Brain pericyte (primary cell): Measurements from ENCODE around the gene MAGI1.
A peak's percentile ranks its signal among the peaks of the same experiment; 100 is the strongest.
"Not testable (repeated sequence)": the region's sequence is repeated elsewhere in the genome, so short reads cannot be mapped to it uniquely, and the experiment has no call there.

Experiments
- DNase-seq: peaks from one replicate; pipeline ENCODE4 v3.0.0-alpha.2; 2012; ENCODE audit warnings: low read depth, low spot score

MAGI1 gene

DNA sequence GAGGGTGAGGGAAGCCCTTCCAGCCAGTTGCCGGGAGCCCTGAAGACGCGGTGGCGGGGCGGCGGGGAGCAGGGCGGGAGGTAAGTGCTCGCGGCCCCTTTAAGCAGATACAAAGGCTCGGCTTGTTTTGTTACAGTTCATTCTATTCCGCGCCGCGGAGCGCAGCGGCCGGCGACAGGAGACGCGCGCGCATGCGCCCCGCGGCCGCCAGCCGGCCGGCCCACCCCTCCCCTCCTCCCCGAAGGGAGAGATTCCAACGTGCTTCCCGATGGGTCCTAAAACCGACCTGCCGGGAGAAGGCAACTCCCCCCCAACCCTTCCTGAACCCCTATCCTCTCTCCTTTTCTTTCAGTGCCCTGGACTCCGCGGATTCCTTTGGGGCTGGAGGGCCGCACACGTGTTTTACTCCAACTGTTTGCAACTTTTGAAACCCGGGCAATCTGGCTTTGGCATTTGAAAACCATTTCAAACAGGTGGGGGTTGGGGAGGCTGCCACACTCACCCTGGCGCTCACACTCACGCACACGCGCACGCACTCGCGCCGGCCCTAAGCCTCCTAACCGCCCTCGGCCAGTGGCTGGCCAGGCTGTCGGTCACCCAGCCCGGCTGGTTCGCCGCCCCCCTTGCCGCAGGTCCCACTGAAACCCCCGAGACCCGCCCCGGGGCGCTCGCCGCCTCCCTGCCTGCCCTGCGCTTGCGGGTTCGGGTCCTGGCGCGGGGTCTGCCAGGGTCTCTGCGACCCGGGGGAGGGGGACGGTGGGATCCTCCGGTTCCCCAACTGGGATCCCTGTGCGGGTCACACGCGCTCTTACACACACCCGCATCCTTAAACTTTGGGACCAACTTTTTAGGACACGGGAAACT lies at the start of gene MAGI1:
MAGI1 (minus strand) TSS at position 193 of the 864 bp plus-strand sequence. CDS start 610 bp downstream, outside the sequence.
- DNase-seq, result peak; percentile 82

DNA sequence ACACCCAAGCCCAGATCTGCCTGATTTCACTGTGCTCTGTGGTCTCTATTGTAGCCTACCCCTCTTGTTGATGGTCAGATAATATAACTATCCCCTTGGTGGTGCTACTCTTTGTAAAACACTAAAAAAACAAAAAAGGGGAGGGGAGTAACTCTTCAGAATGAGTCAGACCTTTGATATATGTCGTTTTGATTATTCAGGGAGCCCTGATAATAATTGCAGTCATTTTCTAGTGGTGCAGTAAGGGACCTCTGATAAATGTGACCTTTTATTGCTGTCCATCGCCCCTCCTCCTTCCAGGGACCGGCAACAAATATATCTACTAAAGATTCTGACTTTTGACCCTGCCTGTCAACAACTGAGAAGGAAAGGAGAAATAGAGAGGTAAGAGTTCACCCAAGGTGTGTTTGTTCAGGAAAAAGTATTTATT lies 45.1 kb upstream of the MAGI1 start:
- DNase-seq, result no peak

- no peak for DNase-seq
These were observed 44.5 kb upstream of the MAGI1 start for GRCh38 chr3:66083096-66083678.

DNA sequence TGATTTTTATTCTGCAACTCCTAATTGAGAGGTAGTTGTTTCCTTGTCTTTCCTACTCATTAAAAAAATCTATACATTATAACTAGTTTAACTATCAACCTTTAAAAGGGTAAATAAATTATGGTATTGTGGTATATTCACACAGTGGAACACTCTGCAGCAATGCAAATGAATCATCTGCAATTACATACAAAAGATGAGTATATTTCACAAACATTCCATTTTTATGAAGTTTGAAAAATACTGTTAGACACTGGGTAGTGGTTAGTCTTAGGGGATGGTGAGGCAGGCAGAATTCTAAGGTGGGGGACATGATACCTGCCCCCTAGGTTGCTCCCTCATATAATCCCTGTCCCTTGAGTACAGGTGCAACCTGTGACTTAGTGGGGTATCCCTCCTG lies 44.0 kb upstream of the MAGI1 start:
- DNase-seq, result no peak

- no peak for DNase-seq
These were observed 41.4 kb upstream of the MAGI1 start for GRCh38 chr3:66080167-66080566.

- no peak for DNase-seq
These were observed 39.3 kb upstream of the MAGI1 start for GRCh38 chr3:66077973-66078372.

DNA sequence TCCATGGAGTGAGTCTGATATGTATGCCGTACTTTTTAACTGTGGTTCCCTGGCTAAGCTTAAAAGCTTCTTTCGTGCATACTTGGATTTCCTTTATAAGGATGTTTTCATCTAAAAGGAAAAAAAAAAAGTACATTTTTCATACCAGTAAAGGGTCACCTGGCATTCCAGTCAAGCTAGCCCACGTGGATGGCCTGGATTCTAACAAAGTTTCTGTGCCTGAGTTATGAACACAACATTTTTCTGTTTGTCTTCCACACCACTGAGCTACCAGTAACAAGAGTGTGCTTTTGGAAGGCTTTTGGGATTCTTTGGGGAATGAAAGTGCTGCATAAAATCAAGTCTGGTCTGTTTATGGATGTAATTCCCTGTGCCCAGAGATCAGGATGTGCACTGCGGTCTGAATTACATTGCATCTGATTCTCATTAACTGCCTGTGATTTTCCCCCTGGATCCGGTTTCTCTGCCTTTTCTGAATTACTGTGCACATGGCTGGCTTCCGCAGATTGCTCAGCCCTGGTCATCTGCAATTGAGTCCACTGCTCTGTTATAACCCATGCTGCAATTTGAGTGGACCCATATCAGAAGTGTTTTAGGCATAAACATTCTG lies 38.2 kb upstream of the MAGI1 start:
- no peak for DNase-seq

- DNase-seq, result no peak
These were observed 36.6 kb upstream of the MAGI1 start for GRCh38 chr3:66075281-66075680.

- DNase-seq, result no peak
These were observed 34.9 kb upstream of the MAGI1 start for GRCh38 chr3:66073464-66074141.

DNA sequence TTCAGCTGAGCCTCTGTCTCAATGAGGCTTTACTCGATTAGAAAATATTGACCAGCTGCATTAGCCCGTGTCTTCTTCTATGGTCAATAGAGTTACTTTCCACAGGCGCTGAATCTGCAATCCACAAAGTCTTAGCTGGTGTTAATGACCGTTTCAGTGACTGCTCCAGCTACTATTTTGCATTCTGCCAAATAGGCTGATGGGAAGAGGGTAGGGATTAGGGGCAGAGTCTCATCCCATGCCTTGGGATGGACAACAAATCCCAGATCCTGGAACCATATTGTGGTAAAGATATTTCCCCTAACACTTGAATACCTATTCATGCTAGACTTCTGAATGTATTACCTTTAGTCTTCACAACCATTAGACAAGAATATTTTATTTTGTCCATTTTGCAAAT lies 29.5 kb upstream of the MAGI1 start:
- DNase-seq, result no peak

- no peak for DNase-seq
These were observed 28.4 kb upstream of the MAGI1 start for GRCh38 chr3:66066963-66067617.

GRCh38 chr3:66055289-66055688 lies 16.6 kb upstream of the MAGI1 start:
- DNase-seq, result no peak

GRCh38 chr3:66053550-66054094 lies 14.9 kb upstream of the MAGI1 start:
- DNase-seq, result no peak

GRCh38 chr3:66052721-66053549 lies 14.2 kb upstream of the MAGI1 start:
- DNase-seq, result no peak

GRCh38 chr3:66050821-66051220 lies 12.1 kb upstream of the MAGI1 start:
- no peak for DNase-seq

DNA sequence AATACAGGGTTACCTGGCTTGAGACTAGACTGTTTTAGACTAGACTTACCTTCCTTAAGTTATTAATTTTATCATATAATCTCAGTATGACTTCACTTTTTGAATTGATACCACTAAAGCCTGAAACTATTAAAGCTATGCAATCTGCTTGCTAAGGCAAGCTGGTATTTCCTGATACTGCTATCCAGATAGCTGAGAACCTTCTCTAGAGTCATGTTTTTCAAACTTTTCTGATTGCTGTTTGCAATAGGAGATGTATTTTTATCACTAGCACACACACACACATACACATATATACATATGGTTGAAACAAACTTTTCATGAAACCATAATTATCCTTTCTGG lies 9.3 kb upstream of the MAGI1 start:
- DNase-seq, result no peak

DNA sequence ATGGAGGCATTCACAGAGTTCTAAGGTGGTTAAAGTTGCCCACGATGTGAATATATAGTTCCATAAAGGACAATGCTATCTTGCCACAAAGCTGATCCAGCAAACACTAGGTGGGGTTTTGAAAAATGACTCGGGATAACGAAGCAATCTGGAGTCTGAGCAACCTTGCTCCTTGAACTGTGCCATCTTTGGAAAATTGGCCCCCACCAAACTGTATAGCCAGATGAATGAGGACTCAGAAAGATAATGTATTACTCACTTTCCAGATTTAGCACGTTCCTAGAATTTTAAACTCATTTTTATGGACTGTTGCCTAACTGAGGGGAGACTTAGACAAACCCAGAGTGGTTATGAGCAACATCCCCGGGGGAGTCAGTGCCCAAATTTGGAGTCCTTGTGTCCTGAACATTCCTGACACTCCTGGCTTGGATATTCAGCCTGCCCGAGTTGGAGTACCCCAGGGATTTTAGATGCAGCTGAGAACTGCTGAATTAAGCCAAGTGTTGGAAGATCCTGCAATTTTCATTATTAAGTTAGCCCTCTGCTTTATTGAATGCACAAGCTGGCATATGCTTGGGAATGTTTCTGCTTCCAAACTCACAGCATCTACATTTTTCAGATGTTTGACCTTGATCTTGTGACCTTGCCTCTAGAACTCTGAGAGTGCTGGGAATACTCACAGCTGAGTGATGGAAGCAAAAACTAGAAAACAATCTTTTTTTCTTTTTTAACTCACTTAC lies 8.8 kb upstream of the MAGI1 start:
- no peak for DNase-seq

DNA sequence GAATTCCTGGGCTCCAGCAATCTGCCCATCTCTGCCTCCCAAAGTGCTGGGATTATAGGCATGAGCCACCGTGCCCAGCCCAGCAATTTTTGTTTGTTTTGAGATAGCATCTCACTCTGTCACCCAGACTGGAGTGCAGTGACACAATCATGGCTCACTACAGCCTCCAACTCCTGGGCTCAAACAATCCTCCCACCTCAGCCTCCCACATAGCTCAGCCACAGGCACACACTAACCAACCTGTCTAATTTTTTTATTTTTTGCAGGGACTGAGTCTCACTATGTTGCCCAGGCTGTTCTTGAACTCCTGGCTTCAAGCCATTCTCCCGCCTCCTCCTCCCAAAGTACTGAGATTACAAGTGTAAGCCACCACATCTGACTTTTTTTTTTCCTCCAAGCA lies 7.6 kb upstream of the MAGI1 start:
- not testable (repeated sequence) for DNase-seq

DNA sequence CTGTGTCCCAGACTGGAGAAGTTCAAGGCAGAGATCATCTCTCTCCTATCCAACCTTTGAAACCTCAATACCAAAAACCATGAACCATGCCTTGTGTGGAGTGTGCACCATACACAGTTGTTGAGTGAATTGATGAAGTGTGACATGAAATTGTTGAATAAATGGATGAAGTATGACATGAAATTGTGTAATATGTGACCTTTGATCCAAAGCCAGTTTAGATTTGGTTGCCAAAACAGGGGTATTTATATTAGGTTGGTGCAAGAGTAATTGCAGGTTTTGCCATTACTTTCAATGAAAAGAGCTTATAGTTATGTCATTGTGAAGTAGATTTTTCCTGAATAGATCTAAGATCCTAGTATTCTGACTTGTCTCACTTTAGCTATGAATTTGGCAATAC lies 3.1 kb upstream of the MAGI1 start:
- DNase-seq, result no peak

DNA sequence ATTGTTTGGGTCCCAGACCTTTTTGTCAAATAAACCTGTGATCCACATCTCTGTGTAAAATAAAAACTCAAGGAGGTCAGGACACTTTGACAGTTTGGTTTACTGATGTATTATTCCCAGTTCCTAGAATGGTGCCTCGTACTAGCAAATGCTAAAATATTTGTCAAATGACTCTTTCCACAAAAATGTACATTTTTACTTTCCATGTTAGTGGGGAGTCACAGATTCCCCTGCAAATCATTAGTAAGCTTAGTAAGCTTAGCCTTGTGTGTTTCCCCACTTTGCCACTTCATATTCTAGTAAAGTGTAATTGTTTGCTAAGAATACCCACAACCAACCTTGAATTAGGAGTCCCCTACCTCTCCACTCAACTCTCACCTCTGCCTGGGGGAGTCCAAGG lies 2.4 kb upstream of the MAGI1 start:
- no peak for DNase-seq
